NB4 (cell line): Measurements from ENCODE around the gene SUDS3.

ENCODE experiments used
- CTCF ChIP-seq: IDR thresholded peaks from one replicate; pipeline ENCODE4 v1.5.1; 2012; ENCODE audit warnings: low read depth, low read length
- MAX ChIP-seq: IDR thresholded peaks from 2 replicates; pipeline ENCODE4 v1.6.1; 2011; ENCODE audit warnings: low read depth, low read length
- MYC ChIP-seq: IDR thresholded peaks from 2 replicates; pipeline ENCODE4 v1.6.1; 2011; ENCODE audit warnings: low read depth, low read length
- POLR2A ChIP-seq: IDR thresholded peaks from 2 replicates; pipeline ENCODE4 v1.6.1; 2011; ENCODE audit warnings: mild to moderate bottlenecking; ENCODE audit not compliant: insufficient read length; ENCODE audit errors: extremely low read depth

DNA sequence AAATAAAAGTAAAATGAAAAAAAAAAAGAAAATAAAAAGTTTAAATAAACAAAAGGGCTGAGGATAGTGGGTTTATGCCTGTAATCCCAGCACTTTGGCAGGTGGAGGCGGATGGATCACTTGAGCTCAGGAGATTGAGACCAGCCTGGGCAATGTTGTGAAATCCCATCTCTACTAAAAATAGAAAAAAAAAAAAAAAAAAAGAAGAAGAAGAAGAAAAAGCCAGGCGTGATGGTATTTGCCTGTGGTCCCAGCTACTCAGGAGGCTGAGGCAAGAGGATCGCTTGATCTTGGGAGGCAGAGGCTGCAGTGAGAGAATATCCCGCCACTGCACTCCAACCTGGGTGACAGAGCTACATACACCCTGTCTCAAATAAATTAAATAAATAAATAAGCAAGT, 7.5 kb upstream of the SUDS3 start:
- TF ChIP-seq POLR2A (no peak), MAX (no peak), CTCF (no peak), MYC (no peak)
